IMR-90 (cell line): ENCODE results near the gene RAD51AP1. TPM values are rescaled to one million over a fixed set of nuclear protein-coding genes. Genes with fewer than 3 reads are reported as not detected.

Experiments used
- ATAC-seq: fragments of 200-7000 bp; cut with Tn5 transposase; 2 replicates; pipeline ENCODE4 v1.9.1; 2020; ENCODE audit warnings: low read depth, mild to moderate bottlenecking, moderate library complexity
- BruUV-seq: library from RNA; stranded (reverse); fragments of 400-500 nt; replicated peaks from 2 replicates; lab custom pipeline; 2021; lab: Mats Ljungman, UMichigan
- CTCF ChIA-PET: fragments of 300-600 bp; formaldehyde crosslinking; extraction: SDS; loops from one replicate; lab custom pipeline; 2021; ENCODE audit warnings: antibody characterized with exemption; lab: Yijun Ruan, JAX
- POLR2A ChIA-PET: fragments of 300-600 bp; sonication (Branson Sonifier 250); formaldehyde crosslinking; loops from one replicate; lab custom pipeline; 2022; ENCODE audit warnings: antibody characterized with exemption; ENCODE audit not compliant: unreplicated experiment; lab: Charles Lee
- DNase-seq: peaks from one replicate; pipeline ENCODE4 v3.0.0; 2013
- H2AFZ ChIP-seq: replicated peaks from 2 replicates; pipeline ENCODE3; 2013; ENCODE audit warnings: low read length, mild to moderate bottlenecking; ENCODE audit not compliant: poor library complexity
- H2AK5ac ChIP-seq: 2 replicates; pipeline ENCODE4 v1.6.1; 2013; ENCODE audit warnings: low read depth, low read length, inconsistent platforms
- H2AK9ac ChIP-seq: replicated peaks from 2 replicates; pipeline ENCODE3; 2013; ENCODE audit warnings: mild to moderate bottlenecking, low read depth, low read length, moderate library complexity; ENCODE audit not compliant: poor library complexity
- H2BK120ac ChIP-seq: 2 replicates; pipeline ENCODE4 v1.6.1; 2013; ENCODE audit warnings: low read depth, low read length, inconsistent platforms
- H2BK15ac ChIP-seq: 3 replicates; pipeline ENCODE4 v1.6.1; 2013; ENCODE audit warnings: low read depth, low read length, inconsistent platforms
- H2BK20ac ChIP-seq: 2 replicates; pipeline ENCODE4 v1.6.1; 2013; ENCODE audit warnings: low read depth, mild to moderate bottlenecking, inconsistent platforms, low read length, moderate library complexity
- H2BK5ac ChIP-seq: 2 replicates; pipeline ENCODE4 v1.6.1; 2013; ENCODE audit warnings: mild to moderate bottlenecking, low read depth, low read length, inconsistent platforms; ENCODE audit not compliant: poor library complexity, severe bottlenecking
- H3K14ac ChIP-seq: replicated peaks from 2 replicates; pipeline ENCODE4 v1.6.1; 2013; ENCODE audit warnings: low read depth, low read length, inconsistent platforms
- H3K18ac ChIP-seq: 2 replicates; pipeline ENCODE4 v1.6.1; 2013; ENCODE audit warnings: low read depth, low read length, control low read depth
- H3K23ac ChIP-seq: 2 replicates; pipeline ENCODE4 v1.6.1; 2013; ENCODE audit warnings: low read depth, low read length, inconsistent platforms
- H3K27ac ChIP-seq: 2 replicates; pipeline ENCODE4 v1.5.1; 2013; ENCODE audit warnings: mild to moderate bottlenecking, control low read depth, low read length; ENCODE audit not compliant: insufficient read depth
- H3K27me3 ChIP-seq: 2 replicates; pipeline ENCODE4 v1.6.1; 2013; ENCODE audit warnings: low read length; ENCODE audit not compliant: control insufficient read depth, insufficient read depth
- H3K36me3 ChIP-seq: 2 replicates; pipeline ENCODE4 v1.6.1; 2013; ENCODE audit warnings: low read length, mixed read lengths; ENCODE audit not compliant: control insufficient read depth, insufficient read depth
- H3K4ac ChIP-seq: 2 replicates; pipeline ENCODE4 v1.6.1; 2013; ENCODE audit warnings: low read depth, low read length, inconsistent platforms
- H3K4me1 ChIP-seq: 2 replicates; pipeline ENCODE4 v1.6.1; 2013; ENCODE audit warnings: low read length, mixed read lengths; ENCODE audit not compliant: control insufficient read depth, insufficient read depth
- H3K4me2 ChIP-seq: 2 replicates; pipeline ENCODE4 v1.6.1; 2013; ENCODE audit warnings: low read depth, mild to moderate bottlenecking, control low read depth, low read length, moderate library complexity
- H3K4me3 ChIP-seq: 2 replicates; pipeline ENCODE4 v1.5.1; 2013; ENCODE audit warnings: low read depth, mild to moderate bottlenecking, control low read depth, low read length, moderate library complexity; ENCODE audit not compliant: insufficient read depth
- H3K56ac ChIP-seq: 2 replicates; pipeline ENCODE4 v1.6.1; 2013; ENCODE audit warnings: low read length, inconsistent platforms; ENCODE audit not compliant: insufficient read depth; ENCODE audit errors: extremely low read depth
- H3K79me1 ChIP-seq, 2 experiments: 2 replicates each; pipeline ENCODE4 v1.6.1; 2013; ENCODE audit warnings: low read length in 2 of 2, inconsistent platforms in 1 of 2, low read depth in 1 of 2
- H3K9ac ChIP-seq: 2 replicates; pipeline ENCODE4 v1.6.1; 2013; ENCODE audit warnings: low read depth, low read length, control low read depth
- H3K9me1 ChIP-seq: 2 replicates; pipeline ENCODE4 v1.6.1; 2013; ENCODE audit warnings: low read length, inconsistent platforms; ENCODE audit not compliant: insufficient read depth
- H3K9me3 ChIP-seq: 2 replicates; pipeline ENCODE4 v1.6.1; 2013; ENCODE audit warnings: low read length; ENCODE audit not compliant: control insufficient read depth, insufficient read depth
- H4K20me1 ChIP-seq: 2 replicates; pipeline ENCODE4 v1.6.1; 2013; ENCODE audit warnings: low read length, inconsistent platforms; ENCODE audit not compliant: insufficient read depth
- H4K5ac ChIP-seq: 2 replicates; pipeline ENCODE4 v1.6.1; 2013; ENCODE audit warnings: mild to moderate bottlenecking, low read depth, low read length, control low read depth
- H4K8ac ChIP-seq, 2 experiments: 2 replicates each; pipeline ENCODE4 v1.6.1; 2013; ENCODE audit warnings: low read depth in 2 of 2, low read length in 2 of 2, control low read depth in 1 of 2, inconsistent platforms in 1 of 2
- H4K91ac ChIP-seq: 2 replicates; pipeline ENCODE4 v1.6.1; 2013; ENCODE audit warnings: low read depth, low read length, inconsistent platforms; ENCODE audit not compliant: insufficient read depth
- BHLHE40 ChIP-seq: fragments of 150-350 bp; IDR thresholded peaks from 2 replicates; pipeline ENCODE4 v1.6.1; 2016; ENCODE audit warnings: mild to moderate bottlenecking, low read depth, low read length
- CHD1 ChIP-seq: IDR thresholded peaks from 2 replicates; pipeline ENCODE4 v1.6.1; 2012; ENCODE audit warnings: low read depth, low read length, improper control_type of control experiment
- FOS ChIP-seq: fragments of 150-350 bp; IDR thresholded peaks from 2 replicates; pipeline ENCODE4 v1.6.1; 2016; ENCODE audit warnings: low read depth, low read length
- MAFK ChIP-seq: IDR thresholded peaks from 2 replicates; pipeline ENCODE4 v1.6.1; 2012; ENCODE audit warnings: low read depth, low read length, improper control_type of control experiment
- MAZ ChIP-seq: IDR thresholded peaks from 2 replicates; pipeline ENCODE4 v1.6.1; 2012; ENCODE audit warnings: low read depth, mild to moderate bottlenecking, low read length, improper control_type of control experiment, moderate library complexity, borderline replicate concordance
- MXI1 ChIP-seq: IDR thresholded peaks from 2 replicates; pipeline ENCODE4 v1.6.1; 2012; ENCODE audit warnings: low read depth, mild to moderate bottlenecking, low read length, moderate library complexity, borderline replicate concordance
- NFE2L2 ChIP-seq: fragments of 150-350 bp; IDR thresholded peaks from 2 replicates; pipeline ENCODE4 v1.6.1; 2016; ENCODE audit warnings: low read depth, mild to moderate bottlenecking, low read length
- POLR2A ChIP-seq: IDR thresholded peaks from 2 replicates; pipeline ENCODE4 v1.6.1; 2012; ENCODE audit warnings: mild to moderate bottlenecking, low read depth, low read length
- RAD21 ChIP-seq: IDR thresholded peaks from 2 replicates; pipeline ENCODE4 v1.6.1; 2012; ENCODE audit warnings: low read length, improper control_type of control experiment
- RCOR1 ChIP-seq: IDR thresholded peaks from 2 replicates; pipeline ENCODE4 v1.6.1; 2012; ENCODE audit warnings: mild to moderate bottlenecking, low read length, improper control_type of control experiment; ENCODE audit not compliant: insufficient replicate concordance
- RFX5 ChIP-seq: IDR thresholded peaks from 2 replicates; pipeline ENCODE4 v1.8.0; 2012; ENCODE audit warnings: low read depth, mild to moderate bottlenecking, low read length, moderate library complexity
- SMC3 ChIP-seq: fragments of 150-350 bp; IDR thresholded peaks from 2 replicates; pipeline ENCODE4 v1.6.1; 2016; ENCODE audit warnings: low read depth, mild to moderate bottlenecking, antibody characterized with exemption, low read length, moderate library complexity
- WGBS, 2 experiments: methylation state at CpG; one replicate each; pipeline versions ENCODE4 v1.1.5 to v1.1.7; 2013; ENCODE audit warnings: missing lambda C conversion rate in 2 of 2; ENCODE audit not compliant: insufficient read length in 1 of 2; ENCODE audit errors: extremely low coverage in 2 of 2; 5-methylcytosine and 5-hydroxymethylcytosine counted together
- dilution Hi-C: fragments of 300-500 bp; cut with HindIII; formaldehyde crosslinking; loops from one replicate; pipeline ENCODE4 v1.14.3; 2018; ENCODE audit warnings: low sequenced_read_pairs; ENCODE audit not compliant: unreplicated experiment
- in situ Hi-C: fragments of 300-500 bp; cut with MboI; formaldehyde crosslinking; loops from 3 replicates; pipeline ENCODE4 v1.14.3; 2019; ENCODE audit warnings: low sequenced_read_pairs, inconsistent platforms, mixed read lengths
- intact Hi-C: fragments of 100-400 bp; cut with micrococcal nuclease; formaldehyde crosslinking; loops from 2 replicates; pipeline ENCODE4 v1.10.0; 2022
- polyA plus RNA-seq, 3 experiments: library from polyadenylated mRNA; depleted of rRNA; stranded (reverse); fragments of >200 nt; gene quantifications; 2 replicates each; pipeline ENCODE4 v1.2.3, GENCODE V29; 2012; ENCODE audit warnings: low replicate concordance in 1 of 3
- total RNA-seq: library from RNA; depleted of rRNA; stranded (reverse); fragments of >200 nt; gene quantifications from 2 replicates; pipeline ENCODE4 v1.2.3, GENCODE V29; 2012
- TF ChIP-seq, protein P1 (sequence below): conservative IDR thresholded peaks from 2 replicates; pipeline ENCODE4 v1.5.1; 2012; ENCODE audit warnings: mild to moderate bottlenecking, low read depth, low read length, improper control_type of control experiment
- TF ChIP-seq, protein P2 (sequence below): fragments of 150-350 bp; IDR thresholded peaks from 2 replicates; pipeline ENCODE4 v1.6.1; 2016; ENCODE audit warnings: low read depth, mild to moderate bottlenecking, low read length, moderate library complexity, borderline replicate concordance
- TF ChIP-seq, protein P3 (sequence below): fragments of 150-350 bp; IDR thresholded peaks from 2 replicates; pipeline ENCODE4 v1.6.1; 2017; ENCODE audit warnings: mild to moderate bottlenecking, antibody characterized with exemption, low read length, low read depth

The RAD51AP1 gene
- total and polyA plus RNA-seq, 2 of the 4 experiments (the other 2 are of a cell fraction) = 6.5 to 10.2 TPM

DNA sequence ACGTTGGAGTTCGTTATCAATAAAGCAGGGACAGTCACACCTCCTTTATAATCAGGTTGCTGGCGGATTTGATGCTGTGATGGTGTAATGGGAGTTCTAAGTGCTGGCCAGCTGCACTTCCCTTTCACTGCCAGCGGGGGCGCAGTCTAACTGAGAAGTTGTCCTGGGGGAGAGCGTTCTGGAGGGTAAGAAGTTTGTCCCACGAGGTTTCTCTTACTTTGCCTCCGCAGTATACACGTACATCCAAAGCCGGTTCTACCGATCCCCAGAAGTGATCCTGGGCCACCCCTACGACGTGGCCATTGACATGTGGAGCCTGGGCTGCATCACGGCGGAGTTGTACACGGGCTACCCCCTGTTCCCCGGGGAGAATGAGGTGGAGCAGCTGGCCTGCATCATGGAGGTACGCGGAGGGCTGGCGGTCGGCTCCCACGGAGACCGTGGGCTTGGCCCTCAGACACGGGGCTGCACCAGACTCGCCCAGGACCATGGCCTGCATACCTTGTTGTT, 66.0 kb downstream of the RAD51AP1 start:
- dilution Hi-C loops = no loop called here
- H3K27ac ChIP-seq = peak overlapping the region; percentile 65
- H2BK5ac ChIP-seq = peak overlapping the region; percentile 51
- no peak overlapping the region for H2BK15ac ChIP-seq
- H4K20me1 ChIP-seq = no peaks in the 10 kb centered on the region
- no TSS peak for BruUV-seq
- 0% methylated on average over 6 of the region's 25 CpGs; no CpG with 5 or more reads in 1 of the 2 experiments for WGBS, 2 experiments
- DNase-seq = peak; percentile 85
- H3K9me3 ChIP-seq = no peaks in the 10 kb centered on the region
- H4K8ac ChIP-seq = peak overlapping the region; percentile 66 to 94
- H2AFZ ChIP-seq = peak overlapping the region; percentile 94
- H3K14ac ChIP-seq = peak overlapping the region; percentile 87
- peak overlapping the region; percentile 63 for H4K91ac ChIP-seq
- H3K27me3 ChIP-seq = peaks cover 5% of the 10 kb centered on the region
- in situ Hi-C loops = no loop called here
- H3K36me3 ChIP-seq = no peaks in the 10 kb centered on the region
- intact Hi-C loops = loop anchor here (2.0 kb wide), 3 partner anchors 42 to 154 kb away; partner anchors contain the start of genes AKAP3, DYRK4 and NDUFA9
- H3K9ac ChIP-seq = peak overlapping the region; percentile 79
- peak; percentile 100 for ATAC-seq
- H2AK9ac ChIP-seq = peak overlapping the region; percentile 78
- H4K5ac ChIP-seq = peak overlapping the region; percentile 60
- ChIA-PET POLR2A (no interaction called here), CTCF (interaction anchor here (0.5 to 1.3 kb wide), 10 partner anchors 9 to 192 kb away, joined by 3 to 5 read pairs (median 3); no protein-coding TSS in a partner anchor)
- peak overlapping the region; percentile 81 for H3K4me3 ChIP-seq
- H3K4ac ChIP-seq = peak overlapping the region; percentile 75
- H3K4me1 ChIP-seq = peaks cover 3% of the 10 kb centered on the region
- peak overlapping the region; percentile 47; the same call in 1 of the 2 replicates for H3K23ac ChIP-seq
- H2BK20ac ChIP-seq = no peak overlapping the region
- H3K56ac ChIP-seq = peak overlapping the region; percentile 47; the same call in 1 of the 2 replicates
- peak overlapping the region; percentile 55; the same call in 1 of the 2 replicates for H3K18ac ChIP-seq
- H2BK120ac ChIP-seq = peak overlapping the region; percentile 43; the same call in 1 of the 2 replicates
- peak overlapping the region; percentile 60 for H3K4me2 ChIP-seq
- H2AK5ac ChIP-seq = peak overlapping the region; percentile 37; the same call in 1 of the 2 replicates
- H3K9me1 ChIP-seq = no peaks in the 10 kb centered on the region
- H3K79me1 ChIP-seq = peaks cover 15 to 31% of the 10 kb centered on the region in 2 experiments
- TF ChIP-seq, protein P1, sequence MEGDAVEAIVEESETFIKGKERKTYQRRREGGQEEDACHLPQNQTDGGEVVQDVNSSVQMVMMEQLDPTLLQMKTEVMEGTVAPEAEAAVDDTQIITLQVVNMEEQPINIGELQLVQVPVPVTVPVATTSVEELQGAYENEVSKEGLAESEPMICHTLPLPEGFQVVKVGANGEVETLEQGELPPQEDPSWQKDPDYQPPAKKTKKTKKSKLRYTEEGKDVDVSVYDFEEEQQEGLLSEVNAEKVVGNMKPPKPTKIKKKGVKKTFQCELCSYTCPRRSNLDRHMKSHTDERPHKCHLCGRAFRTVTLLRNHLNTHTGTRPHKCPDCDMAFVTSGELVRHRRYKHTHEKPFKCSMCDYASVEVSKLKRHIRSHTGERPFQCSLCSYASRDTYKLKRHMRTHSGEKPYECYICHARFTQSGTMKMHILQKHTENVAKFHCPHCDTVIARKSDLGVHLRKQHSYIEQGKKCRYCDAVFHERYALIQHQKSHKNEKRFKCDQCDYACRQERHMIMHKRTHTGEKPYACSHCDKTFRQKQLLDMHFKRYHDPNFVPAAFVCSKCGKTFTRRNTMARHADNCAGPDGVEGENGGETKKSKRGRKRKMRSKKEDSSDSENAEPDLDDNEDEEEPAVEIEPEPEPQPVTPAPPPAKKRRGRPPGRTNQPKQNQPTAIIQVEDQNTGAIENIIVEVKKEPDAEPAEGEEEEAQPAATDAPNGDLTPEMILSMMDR = peak; percentile 88
- TF ChIP-seq, protein P2, sequence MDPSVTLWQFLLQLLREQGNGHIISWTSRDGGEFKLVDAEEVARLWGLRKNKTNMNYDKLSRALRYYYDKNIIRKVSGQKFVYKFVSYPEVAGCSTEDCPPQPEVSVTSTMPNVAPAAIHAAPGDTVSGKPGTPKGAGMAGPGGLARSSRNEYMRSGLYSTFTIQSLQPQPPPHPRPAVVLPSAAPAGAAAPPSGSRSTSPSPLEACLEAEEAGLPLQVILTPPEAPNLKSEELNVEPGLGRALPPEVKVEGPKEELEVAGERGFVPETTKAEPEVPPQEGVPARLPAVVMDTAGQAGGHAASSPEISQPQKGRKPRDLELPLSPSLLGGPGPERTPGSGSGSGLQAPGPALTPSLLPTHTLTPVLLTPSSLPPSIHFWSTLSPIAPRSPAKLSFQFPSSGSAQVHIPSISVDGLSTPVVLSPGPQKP = no peak
- TF ChIP-seq MAZ (peak; percentile 72; the same call in 1 of the 2 replicates), POLR2A (no peak), RCOR1 (no peak), SMC3 (no peak; the same call in 1 of the 2 replicates), RAD21 (peak; percentile 60), CHD1 (no peak), BHLHE40 (no peak), MXI1 (peak; percentile 80), MAFK (no peak), RFX5 (no peak), FOS (no peak), NFE2L2 (no peak)
- TF ChIP-seq, protein P3, sequence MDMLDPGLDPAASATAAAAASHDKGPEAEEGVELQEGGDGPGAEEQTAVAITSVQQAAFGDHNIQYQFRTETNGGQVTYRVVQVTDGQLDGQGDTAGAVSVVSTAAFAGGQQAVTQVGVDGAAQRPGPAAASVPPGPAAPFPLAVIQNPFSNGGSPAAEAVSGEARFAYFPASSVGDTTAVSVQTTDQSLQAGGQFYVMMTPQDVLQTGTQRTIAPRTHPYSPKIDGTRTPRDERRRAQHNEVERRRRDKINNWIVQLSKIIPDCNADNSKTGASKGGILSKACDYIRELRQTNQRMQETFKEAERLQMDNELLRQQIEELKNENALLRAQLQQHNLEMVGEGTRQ = no peak
